ENCODE measurements around the gene CHST4.
"Not testable (repeated sequence)": the region's sequence is repeated elsewhere in the genome, so short reads cannot be mapped to it uniquely, and the experiment has no call there.

Gene CHST4

GRCh38 chr16:71568551-71568950, 42.3 kb downstream of the CHST4 start:
- TF ChIP-seq CTCF (IDR thresholded peaks at IDR 0.05; ENCODE audit: borderline replicate concordance, insufficient read depth, low read depth, low read length), result no peak
- H3K4me3 ChIP-seq (ENCODE audit: low read depth, low read length), result no peak overlapping the region

GRCh38 chr16:71569621-71570020, 43.4 kb downstream of the CHST4 start:
- no peak for TF ChIP-seq CTCF (IDR thresholded peaks at IDR 0.05; ENCODE audit: borderline replicate concordance, insufficient read depth, low read depth, low read length)
- H3K4me3 ChIP-seq (ENCODE audit: low read depth, low read length), result no peak overlapping the region

- no peak for TF ChIP-seq CTCF (IDR thresholded peaks at IDR 0.05; ENCODE audit: borderline replicate concordance, insufficient read depth, low read depth, low read length)
- H3K4me3 ChIP-seq (ENCODE audit: low read depth, low read length), result no peak overlapping the region
Observed at GRCh38 chr16:71570144-71570543, 43.9 kb downstream of the CHST4 start.

GRCh38 chr16:71572497-71573116, 46.4 kb downstream of the CHST4 start:
- no peak overlapping the region for H3K4me3 ChIP-seq (ENCODE audit: low read depth, low read length)
- TF ChIP-seq CTCF (IDR thresholded peaks at IDR 0.05; ENCODE audit: borderline replicate concordance, insufficient read depth, low read depth, low read length), result no peak

GRCh38 chr16:71573387-71574094, 47.3 kb downstream of the CHST4 start:
- no peak overlapping the region for H3K4me3 ChIP-seq (ENCODE audit: low read depth, low read length)
- TF ChIP-seq CTCF (IDR thresholded peaks at IDR 0.05; ENCODE audit: borderline replicate concordance, insufficient read depth, low read depth, low read length), result no peak

- TF ChIP-seq CTCF (IDR thresholded peaks at IDR 0.05; ENCODE audit: borderline replicate concordance, insufficient read depth, low read depth, low read length), result no peak
- no peak overlapping the region for H3K4me3 ChIP-seq (ENCODE audit: low read depth, low read length)
Observed at GRCh38 chr16:71574702-71575101, 48.5 kb downstream of the CHST4 start.

GRCh38 chr16:71576971-71577370, 50.7 kb downstream of the CHST4 start, which contains the start of gene TAT:
Gene TAT, minus strand, starts transcription at chr16:71577092. Its CDS starts 677 bp downstream, at chr16:71576415.
- H3K4me3 ChIP-seq (ENCODE audit: low read depth, low read length), result no peak within 1 kb of the TSS
- no peak for TF ChIP-seq CTCF (IDR thresholded peaks at IDR 0.05; ENCODE audit: borderline replicate concordance, insufficient read depth, low read depth, low read length)

GRCh38 chr16:71582553-71582848, 56.3 kb downstream of the CHST4 start:
- not testable (repeated sequence) for H3K4me3 ChIP-seq (ENCODE audit: low read depth, low read length)

All from GM12875 (cell line).